SK-N-SH treated with all-trans-retinoic acid at 6 μM for 48 hours (cell line): Measurements from ENCODE around the gene TFEB.

ENCODE experiments used
- ATAC-seq: fragments of 200-7000 bp; cut with Tn5 transposase; 3 replicates; pipeline ENCODE4 v1.9.1; 2020; ENCODE audit warnings: mild to moderate bottlenecking, moderate library complexity
- ARNTL ChIP-seq: fragments of 450-650 bp; formaldehyde crosslinking; IDR thresholded peaks from 2 replicates; pipeline ENCODE4 v1.5.0; 2020; ENCODE audit warnings: low read depth, mild to moderate bottlenecking, moderate library complexity, borderline replicate concordance
- ESRRG ChIP-seq: fragments of 250-450 bp; sonication (Bioruptor Pico); IDR thresholded peaks from 2 replicates; pipeline ENCODE4 v1.6.1; 2021; ENCODE audit warnings: mild to moderate bottlenecking
- ISL1 ChIP-seq: fragments of 250-450 bp; sonication (Bioruptor Pico); IDR thresholded peaks from 2 replicates; pipeline ENCODE4 v2.1.2; 2022; ENCODE audit warnings: mild to moderate bottlenecking, moderate library complexity
- OSR1 ChIP-seq: fragments of 250-450 bp; sonication (Bioruptor Pico); IDR thresholded peaks from 2 replicates; pipeline ENCODE4 v1.8.0; 2022; ENCODE audit warnings: moderate library complexity, mild to moderate bottlenecking, inconsistent platforms
- PPARA ChIP-seq: fragments of 250-450 bp; sonication (Bioruptor Pico); IDR thresholded peaks from 2 replicates; pipeline ENCODE4 v1.5.0; 2020; ENCODE audit warnings: mild to moderate bottlenecking, borderline replicate concordance
- RARB ChIP-seq: fragments of 250-450 bp; sonication (Bioruptor Pico); IDR thresholded peaks from 2 replicates; pipeline ENCODE4 v1.8.0; 2021; ENCODE audit warnings: mild to moderate bottlenecking, moderate library complexity
- SNAI2 ChIP-seq: fragments of 250-450 bp; sonication (Bioruptor Pico); IDR thresholded peaks from 2 replicates; pipeline ENCODE4 v1.5.0; 2020; ENCODE audit warnings: mild to moderate bottlenecking, moderate library complexity
- TCF4 ChIP-seq: fragments of 250-450 bp; sonication (Bioruptor Pico); IDR thresholded peaks from 2 replicates; pipeline ENCODE4 v1.8.0; 2021; ENCODE audit warnings: mild to moderate bottlenecking, moderate library complexity, borderline replicate concordance
- TOX ChIP-seq: fragments of 250-450 bp; sonication (Bioruptor Pico); IDR thresholded peaks from 2 replicates; pipeline ENCODE4 v1.8.0; 2021; ENCODE audit warnings: mild to moderate bottlenecking, moderate library complexity, borderline replicate concordance
- ZFP3 ChIP-seq: fragments of 250-450 bp; sonication (Bioruptor Pico); IDR thresholded peaks from 2 replicates; pipeline ENCODE4 v1.5.0; 2020; ENCODE audit warnings: mild to moderate bottlenecking, moderate library complexity
- ZFP30 ChIP-seq: fragments of 450-650 bp; formaldehyde crosslinking; IDR thresholded peaks from 2 replicates; pipeline ENCODE4 v1.5.0; 2022; ENCODE audit warnings: mild to moderate bottlenecking, moderate library complexity
- ZNF70 ChIP-seq: fragments of 450-650 bp; formaldehyde crosslinking; IDR thresholded peaks from 2 replicates; pipeline ENCODE4 v1.5.0; 2020; ENCODE audit warnings: mild to moderate bottlenecking, moderate library complexity
- ZNF8 ChIP-seq: fragments of 450-650 bp; formaldehyde crosslinking; IDR thresholded peaks from 2 replicates; pipeline ENCODE4 v1.5.0; 2020; ENCODE audit warnings: mild to moderate bottlenecking, moderate library complexity
- TF ChIP-seq, protein P1 (sequence below): fragments of 250-450 bp; sonication (Bioruptor Pico); IDR thresholded peaks from 2 replicates; pipeline ENCODE4 v1.8.0; 2021; ENCODE audit warnings: low read depth, mild to moderate bottlenecking, moderate library complexity, borderline replicate concordance
- TF ChIP-seq, protein P2 (sequence below): fragments of 250-450 bp; sonication (Bioruptor Pico); IDR thresholded peaks from 2 replicates; pipeline ENCODE4 v1.5.1; 2021; ENCODE audit warnings: mild to moderate bottlenecking, moderate library complexity
- TF ChIP-seq, protein P3 (sequence below): fragments of 250-450 bp; sonication (Bioruptor Pico); IDR thresholded peaks from 2 replicates; pipeline ENCODE4 v1.5.0; 2020; ENCODE audit warnings: mild to moderate bottlenecking, moderate library complexity
- TF ChIP-seq, protein P4 (sequence below): fragments of 250-450 bp; sonication (Bioruptor Pico); IDR thresholded peaks from 2 replicates; pipeline ENCODE4 v1.8.0; 2020; ENCODE audit warnings: mild to moderate bottlenecking, moderate library complexity, borderline replicate concordance

The TFEB gene

DNA sequence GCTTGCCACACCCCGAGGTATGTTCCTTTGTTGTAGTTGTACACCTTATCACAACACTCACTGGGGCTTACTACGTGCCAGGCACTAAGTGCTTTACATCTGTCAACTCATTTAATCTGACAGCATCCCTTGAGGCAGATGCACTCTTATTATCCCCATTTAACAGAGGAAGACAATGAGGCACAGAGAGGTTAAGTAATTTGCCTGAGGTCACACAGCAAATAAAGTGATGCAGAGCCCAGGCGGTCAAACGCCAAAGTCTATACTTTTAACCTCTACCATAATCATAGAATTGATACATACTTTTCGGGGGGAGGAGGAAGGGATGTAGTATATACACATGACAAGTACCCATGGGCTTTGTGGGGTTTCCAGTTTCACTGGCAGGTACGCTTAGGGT, 59.4 kb downstream of the TFEB start (continued):
- TF ChIP-seq, protein P1, sequence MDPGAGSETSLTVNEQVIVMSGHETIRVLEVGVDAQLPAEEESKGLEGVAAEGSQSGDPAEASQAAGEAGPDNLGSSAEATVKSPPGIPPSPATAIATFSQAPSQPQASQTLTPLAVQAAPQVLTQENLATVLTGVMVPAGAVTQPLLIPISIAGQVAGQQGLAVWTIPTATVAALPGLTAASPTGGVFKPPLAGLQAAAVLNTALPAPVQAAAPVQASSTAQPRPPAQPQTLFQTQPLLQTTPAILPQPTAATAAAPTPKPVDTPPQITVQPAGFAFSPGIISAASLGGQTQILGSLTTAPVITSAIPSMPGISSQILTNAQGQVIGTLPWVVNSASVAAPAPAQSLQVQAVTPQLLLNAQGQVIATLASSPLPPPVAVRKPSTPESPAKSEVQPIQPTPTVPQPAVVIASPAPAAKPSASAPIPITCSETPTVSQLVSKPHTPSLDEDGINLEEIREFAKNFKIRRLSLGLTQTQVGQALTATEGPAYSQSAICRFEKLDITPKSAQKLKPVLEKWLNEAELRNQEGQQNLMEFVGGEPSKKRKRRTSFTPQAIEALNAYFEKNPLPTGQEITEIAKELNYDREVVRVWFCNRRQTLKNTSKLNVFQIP (CRISPR knock-in tag): no peak
- TF ChIP-seq PPARA (CRISPR knock-in tag) (no peak), ZFP30 (no peak)

DNA sequence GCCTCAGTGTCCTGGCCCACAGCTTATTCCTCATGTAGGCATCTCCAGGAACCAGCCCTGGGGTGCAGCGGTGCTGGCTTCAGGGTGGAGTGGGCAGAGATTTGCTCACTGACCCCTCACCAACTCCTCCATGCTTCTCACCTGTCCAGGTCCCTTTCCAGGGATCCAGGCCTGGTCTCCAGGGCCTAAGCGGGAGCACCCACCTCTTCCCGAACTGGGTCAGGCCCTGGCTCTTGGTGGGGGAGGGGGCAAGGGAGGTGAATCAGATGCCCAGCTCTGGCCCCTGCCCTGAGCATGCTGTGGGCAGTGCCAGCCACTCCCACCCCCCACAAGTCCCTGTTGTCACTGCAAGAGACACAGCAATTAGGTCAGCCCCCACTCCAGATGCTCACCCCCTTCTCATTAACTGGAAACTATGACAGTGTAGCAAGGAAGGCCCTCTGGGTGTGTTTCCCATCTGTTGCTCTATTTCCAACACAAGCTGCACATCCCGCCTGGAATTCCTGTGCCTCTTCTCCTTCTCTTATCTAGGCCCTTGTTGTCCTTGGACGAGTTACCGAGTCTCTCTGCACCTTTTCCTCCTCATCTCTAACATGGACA, 60.1 kb downstream of the TFEB start:
- TF ChIP-seq ARNTL (CRISPR knock-in tag): no peak
- TF ChIP-seq TCF4: peak; percentile 27; the same call in 1 of the 2 replicates
- no peak for TF ChIP-seq PPARA (CRISPR knock-in tag)
- TF ChIP-seq ZNF8: no peak
- ATAC-seq: peak; percentile 13; the same call in 1 of the 3 replicates

DNA sequence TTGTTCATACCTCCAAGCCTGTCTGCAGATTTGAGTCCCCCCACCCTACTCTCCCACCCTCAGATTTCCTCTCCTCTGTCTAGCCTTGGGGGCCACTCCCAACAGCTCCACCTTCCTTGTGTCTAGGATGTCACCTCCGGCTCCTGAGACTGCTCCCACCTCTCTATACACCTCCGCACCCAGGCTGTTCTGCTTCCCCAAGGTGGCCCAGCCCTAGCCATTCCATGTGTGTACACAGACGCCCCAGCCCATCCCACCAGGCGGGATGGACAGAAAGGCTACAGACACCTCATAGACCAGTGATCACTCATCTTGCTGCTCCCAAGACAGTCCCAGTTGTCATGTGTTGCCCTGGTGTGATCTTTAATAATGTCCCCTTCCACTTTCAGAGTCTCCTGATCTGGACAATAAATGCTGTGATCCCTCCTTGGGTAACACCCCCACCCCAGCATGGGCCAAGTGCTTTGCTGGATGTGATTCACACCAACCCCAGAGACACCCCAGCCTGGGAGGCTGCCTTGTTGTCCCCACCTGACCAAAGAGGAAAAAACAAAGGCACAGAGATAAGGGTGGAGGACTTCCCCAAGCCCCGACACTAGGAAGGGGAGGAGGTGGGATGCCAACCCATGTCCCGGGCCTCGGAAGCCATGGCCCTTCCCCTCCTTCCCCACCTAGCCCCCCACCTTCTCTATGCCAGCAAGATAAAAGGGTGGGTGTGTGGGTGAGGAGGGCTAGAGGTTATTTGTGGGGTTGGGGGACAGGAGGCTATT, 61.0 kb downstream of the TFEB start:
- no peak for TF ChIP-seq ESRRG (CRISPR knock-in tag)
- TF ChIP-seq RARB (CRISPR knock-in tag): no peak
- TF ChIP-seq OSR1 (CRISPR knock-in tag): no peak
- TF ChIP-seq, protein P2, sequence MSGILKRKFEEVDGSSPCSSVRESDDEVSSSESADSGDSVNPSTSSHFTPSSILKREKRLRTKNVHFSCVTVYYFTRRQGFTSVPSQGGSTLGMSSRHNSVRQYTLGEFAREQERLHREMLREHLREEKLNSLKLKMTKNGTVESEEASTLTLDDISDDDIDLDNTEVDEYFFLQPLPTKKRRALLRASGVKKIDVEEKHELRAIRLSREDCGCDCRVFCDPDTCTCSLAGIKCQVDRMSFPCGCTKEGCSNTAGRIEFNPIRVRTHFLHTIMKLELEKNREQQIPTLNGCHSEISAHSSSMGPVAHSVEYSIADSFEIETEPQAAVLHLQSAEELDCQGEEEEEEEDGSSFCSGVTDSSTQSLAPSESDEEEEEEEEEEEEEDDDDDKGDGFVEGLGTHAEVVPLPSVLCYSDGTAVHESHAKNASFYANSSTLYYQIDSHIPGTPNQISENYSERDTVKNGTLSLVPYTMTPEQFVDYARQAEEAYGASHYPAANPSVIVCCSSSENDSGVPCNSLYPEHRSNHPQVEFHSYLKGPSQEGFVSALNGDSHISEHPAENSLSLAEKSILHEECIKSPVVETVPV (CRISPR knock-in tag): no peak
- TF ChIP-seq, protein P3, sequence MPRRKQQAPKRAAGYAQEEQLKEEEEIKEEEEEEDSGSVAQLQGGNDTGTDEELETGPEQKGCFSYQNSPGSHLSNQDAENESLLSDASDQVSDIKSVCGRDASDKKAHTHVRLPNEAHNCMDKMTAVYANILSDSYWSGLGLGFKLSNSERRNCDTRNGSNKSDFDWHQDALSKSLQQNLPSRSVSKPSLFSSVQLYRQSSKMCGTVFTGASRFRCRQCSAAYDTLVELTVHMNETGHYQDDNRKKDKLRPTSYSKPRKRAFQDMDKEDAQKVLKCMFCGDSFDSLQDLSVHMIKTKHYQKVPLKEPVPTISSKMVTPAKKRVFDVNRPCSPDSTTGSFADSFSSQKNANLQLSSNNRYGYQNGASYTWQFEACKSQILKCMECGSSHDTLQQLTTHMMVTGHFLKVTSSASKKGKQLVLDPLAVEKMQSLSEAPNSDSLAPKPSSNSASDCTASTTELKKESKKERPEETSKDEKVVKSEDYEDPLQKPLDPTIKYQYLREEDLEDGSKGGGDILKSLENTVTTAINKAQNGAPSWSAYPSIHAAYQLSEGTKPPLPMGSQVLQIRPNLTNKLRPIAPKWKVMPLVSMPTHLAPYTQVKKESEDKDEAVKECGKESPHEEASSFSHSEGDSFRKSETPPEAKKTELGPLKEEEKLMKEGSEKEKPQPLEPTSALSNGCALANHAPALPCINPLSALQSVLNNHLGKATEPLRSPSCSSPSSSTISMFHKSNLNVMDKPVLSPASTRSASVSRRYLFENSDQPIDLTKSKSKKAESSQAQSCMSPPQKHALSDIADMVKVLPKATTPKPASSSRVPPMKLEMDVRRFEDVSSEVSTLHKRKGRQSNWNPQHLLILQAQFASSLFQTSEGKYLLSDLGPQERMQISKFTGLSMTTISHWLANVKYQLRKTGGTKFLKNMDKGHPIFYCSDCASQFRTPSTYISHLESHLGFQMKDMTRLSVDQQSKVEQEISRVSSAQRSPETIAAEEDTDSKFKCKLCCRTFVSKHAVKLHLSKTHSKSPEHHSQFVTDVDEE (CRISPR knock-in tag): no peak
- TF ChIP-seq PPARA (CRISPR knock-in tag): no peak
- no peak for TF ChIP-seq SNAI2 (CRISPR knock-in tag)
- TF ChIP-seq, protein P4, sequence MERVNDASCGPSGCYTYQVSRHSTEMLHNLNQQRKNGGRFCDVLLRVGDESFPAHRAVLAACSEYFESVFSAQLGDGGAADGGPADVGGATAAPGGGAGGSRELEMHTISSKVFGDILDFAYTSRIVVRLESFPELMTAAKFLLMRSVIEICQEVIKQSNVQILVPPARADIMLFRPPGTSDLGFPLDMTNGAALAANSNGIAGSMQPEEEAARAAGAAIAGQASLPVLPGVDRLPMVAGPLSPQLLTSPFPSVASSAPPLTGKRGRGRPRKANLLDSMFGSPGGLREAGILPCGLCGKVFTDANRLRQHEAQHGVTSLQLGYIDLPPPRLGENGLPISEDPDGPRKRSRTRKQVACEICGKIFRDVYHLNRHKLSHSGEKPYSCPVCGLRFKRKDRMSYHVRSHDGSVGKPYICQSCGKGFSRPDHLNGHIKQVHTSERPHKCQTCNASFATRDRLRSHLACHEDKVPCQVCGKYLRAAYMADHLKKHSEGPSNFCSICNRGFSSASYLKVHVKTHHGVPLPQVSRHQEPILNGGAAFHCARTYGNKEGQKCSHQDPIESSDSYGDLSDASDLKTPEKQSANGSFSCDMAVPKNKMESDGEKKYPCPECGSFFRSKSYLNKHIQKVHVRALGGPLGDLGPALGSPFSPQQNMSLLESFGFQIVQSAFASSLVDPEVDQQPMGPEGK (CRISPR knock-in tag): no peak
- no peak for TF ChIP-seq ZFP3 (CRISPR knock-in tag)
- no peak for ATAC-seq

DNA sequence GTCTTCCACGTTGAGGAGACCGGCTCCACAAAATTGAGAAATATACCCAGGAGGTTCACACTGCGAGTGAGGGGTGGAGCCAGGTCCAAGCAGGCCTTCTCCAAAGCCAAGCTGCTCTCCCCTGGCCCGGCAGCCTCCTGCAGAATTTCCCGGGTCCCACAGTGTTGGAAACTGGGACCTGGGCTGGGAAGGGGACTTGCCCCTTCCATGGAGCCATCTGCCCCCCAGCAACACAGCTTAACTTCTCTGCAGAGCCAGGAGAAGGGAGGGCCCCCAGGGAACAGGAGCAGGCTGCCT, 61.8 kb downstream of the TFEB start:
- ATAC-seq: no peak
- TF ChIP-seq ZNF70 (no peak), TOX (CRISPR knock-in tag) (no peak), RARB (CRISPR knock-in tag) (no peak), ISL1 (CRISPR knock-in tag) (no peak), ARNTL (CRISPR knock-in tag) (no peak)
- TF ChIP-seq, protein P2 (CRISPR knock-in tag): no peak
